Heart left ventricle (tissue), 13 donors: Measurements from ENCODE around the gene EGR4.

Experiments
- CTCF ChIP-seq, 12 donors: fragments of 200-600 bp; sonication (generic) in 4 of 12; IDR thresholded peaks; one replicate each; pipeline versions ENCODE4 v1.5.0 to v1.8.0; 2018 to 2022; ENCODE audit warnings: antibody characterized with exemption in 12 of 12, mild to moderate bottlenecking in 5 of 12
- POLR2A ChIP-seq, 2 donors: fragments of 450-650 bp; IDR thresholded peaks; one replicate each; pipeline ENCODE4 v1.6.1; 2017; ENCODE audit warnings: antibody characterized with exemption in 2 of 2, mild to moderate bottlenecking in 2 of 2, moderate library complexity in 2 of 2
- donor health status: ischemic (EF 13 %, LVEDD 7.1; RV severe dilation, severe dysfunction).
- donor health status: DM: no; HTN: yes; CAD: no.
- donor health status: DM: no; HTN: no; CAD: no.
- donor health status: ischemic (EF 25% LVEDD 6.9; RV normal size, moderate dysfunction).
- donor health status: ischemic (EF 25% LVEDD 5.7; RV mildly dilated, moderate dysfunction).
- donor health status: ischemic (EF 35%, LVEDD 5.7; RV mildly dilated, moderate dysfunction).
- donor health status: nonischemic (EF 11% LVEDD 7.7; RV severe dilation, severe dysfunction).
- donor health status: DM: yes; HTN: yes; CAD: no.
- donor health status: PGD.
- donor health status: ischemic (EF 29% LVEDD 5.4; RV normal size, mild dysfunction).
- donor health status: nonischemic (EF 23%, LVEDD 6.1; RV moderate dilation, normal function).

- TF ChIP-seq CTCF (IDR thresholded peaks at IDR 0.05) (no peak), POLR2A (IDR thresholded peaks at IDR 0.05) (no peak)
These were observed 45.9 kb upstream of the EGR4 start for GRCh38 chr2:73339201-73339600.
